ENCODE data around the gene SPEM2. TPM values are rescaled to one million over a fixed set of nuclear protein-coding genes. Genes with fewer than 3 reads are reported as not detected.

SPEM2 gene
- total RNA-seq, 1 experiment from 2014 or later: not detected

DNA sequence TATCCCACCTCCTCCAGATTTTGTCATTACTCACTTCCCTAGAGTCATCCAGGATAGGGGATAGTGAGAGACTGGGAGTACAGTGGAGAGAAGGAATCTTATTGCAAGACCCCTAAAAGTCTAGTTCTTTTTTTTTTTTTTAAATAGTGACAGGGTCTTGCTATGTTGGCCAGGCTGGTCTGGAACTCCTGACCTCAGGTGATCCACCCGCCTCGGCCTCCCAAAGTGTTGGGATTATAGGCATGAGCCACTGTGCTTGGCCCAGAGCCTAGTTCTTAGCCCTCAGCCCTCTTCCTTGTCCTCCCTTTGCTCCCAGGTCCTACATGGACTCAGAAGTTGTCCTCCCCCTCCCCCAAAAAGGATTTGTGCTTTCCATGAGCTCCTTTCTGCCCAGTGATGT, 16.7 kb downstream of the SPEM2 start:
- H3K27ac Mint-ChIP-seq: no peak overlapping the region
- WGBS (ENCODE audit: extremely low coverage, insufficient read length, low lambda C conversion rate): no CpG with 5 or more reads among the region's 2 CpGs

More for the DNA sequence above, 16.7 kb downstream of the SPEM2 start:
- Histone ChIP-seq H4K8ac (replicated peaks; ENCODE audit: insufficient read length, low read depth, low read length) (no peak overlapping the region), H2AFZ (ENCODE audit: low read length) (no peak overlapping the region), H3K4me1 (ENCODE audit: insufficient read depth, low read length) (no peaks in the 10 kb centered on the region; the same call in 1 of the 2 replicates), H3T11ph (ENCODE audit: low read length) (no peak overlapping the region), H3K23ac (ENCODE audit: insufficient read length, low read depth, low read length) (no peak overlapping the region), H3K27me3 (ENCODE audit: insufficient read depth, low read length) (peaks cover 8% of the 10 kb centered on the region), H3K4me2 (ENCODE audit: insufficient read depth, insufficient read length, low read length) (no peak overlapping the region), H3K4ac (ENCODE audit: low read depth, low read length) (no peak overlapping the region), H4K91ac (ENCODE audit: insufficient read length, low read depth, low read length) (no peak overlapping the region), H3K27ac (ENCODE audit: insufficient read length, low read depth, low read length) (no peak overlapping the region), H2BK5ac (ENCODE audit: insufficient read length, low read length) (no peak overlapping the region), H2BK12ac (ENCODE audit: insufficient read length, low read depth, low read length) (no peak overlapping the region), H3K23me2 (ENCODE audit: insufficient read length, low read depth, low read length, poor library complexity, severe bottlenecking) (peaks cover 33% of the 10 kb centered on the region), H3K9me3 (ENCODE audit: control insufficient read depth, low read depth, low read length) (no peaks in the 10 kb centered on the region), H2BK15ac (ENCODE audit: low read depth, low read length) (no peak overlapping the region), H3K14ac (ENCODE audit: insufficient read depth, low read length) (no peak overlapping the region), H3K9ac (ENCODE audit: extremely low read depth, insufficient read length, low read length) (no peak overlapping the region), H3K56ac (ENCODE audit: insufficient read length, low read depth, low read length) (no peak overlapping the region), H4K20me1 (ENCODE audit: control insufficient read depth, insufficient read depth, insufficient read length) (no peaks in the 10 kb centered on the region), H3K79me1 (ENCODE audit: insufficient read depth, low read depth, low read length, poor library complexity, severe bottlenecking) (no peaks in the 10 kb centered on the region), H2BK20ac (ENCODE audit: low read depth, low read length, poor library complexity, severe bottlenecking) (no peak overlapping the region), H3K18ac (ENCODE audit: insufficient read length, low read depth, low read length) (no peak overlapping the region), H2BK120ac (ENCODE audit: low read depth, low read length, poor library complexity, severe bottlenecking) (no peak overlapping the region), H2AK5ac (ENCODE audit: insufficient read length, low read length) (no peak overlapping the region), H4K5ac (ENCODE audit: insufficient read length, low read depth, low read length) (no peak overlapping the region), H3K79me2 (ENCODE audit: insufficient read depth, low read length) (no peaks in the 10 kb centered on the region)
- H3K27me3 Mint-ChIP-seq (ENCODE audit: low read depth): peaks cover 32% of the 10 kb centered on the region
- H3K9me3 Mint-ChIP-seq: no peaks in the 10 kb centered on the region; a peak in 1 of 5 replicates
- TF ChIP-seq, protein P1, sequence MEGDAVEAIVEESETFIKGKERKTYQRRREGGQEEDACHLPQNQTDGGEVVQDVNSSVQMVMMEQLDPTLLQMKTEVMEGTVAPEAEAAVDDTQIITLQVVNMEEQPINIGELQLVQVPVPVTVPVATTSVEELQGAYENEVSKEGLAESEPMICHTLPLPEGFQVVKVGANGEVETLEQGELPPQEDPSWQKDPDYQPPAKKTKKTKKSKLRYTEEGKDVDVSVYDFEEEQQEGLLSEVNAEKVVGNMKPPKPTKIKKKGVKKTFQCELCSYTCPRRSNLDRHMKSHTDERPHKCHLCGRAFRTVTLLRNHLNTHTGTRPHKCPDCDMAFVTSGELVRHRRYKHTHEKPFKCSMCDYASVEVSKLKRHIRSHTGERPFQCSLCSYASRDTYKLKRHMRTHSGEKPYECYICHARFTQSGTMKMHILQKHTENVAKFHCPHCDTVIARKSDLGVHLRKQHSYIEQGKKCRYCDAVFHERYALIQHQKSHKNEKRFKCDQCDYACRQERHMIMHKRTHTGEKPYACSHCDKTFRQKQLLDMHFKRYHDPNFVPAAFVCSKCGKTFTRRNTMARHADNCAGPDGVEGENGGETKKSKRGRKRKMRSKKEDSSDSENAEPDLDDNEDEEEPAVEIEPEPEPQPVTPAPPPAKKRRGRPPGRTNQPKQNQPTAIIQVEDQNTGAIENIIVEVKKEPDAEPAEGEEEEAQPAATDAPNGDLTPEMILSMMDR (conservative IDR thresholded peaks at IDR 0.05): no peak
- peaks cover 0 to 13% (median 2%) of the 10 kb centered on the region in 3 experiments; a peak in 3 of 7 replicates for H3K36me3 Mint-ChIP-seq (ENCODE audit: insufficient read depth in 1 of 3, low read depth in 3 of 3)
- H3K4me3 Mint-ChIP-seq: peak overlapping the region in 1 of 2 experiments; percentile 10; a peak in 2 of 5 replicates
- DNase-seq: no peak
- peaks cover 41 to 55% of the 10 kb centered on the region in 2 experiments for H3K4me1 Mint-ChIP-seq
